ENCODE measurements around the gene COPB1.
"Not testable (repeated sequence)": the region's sequence is repeated elsewhere in the genome, so short reads cannot be mapped to it uniquely, and the experiment has no call there.

COPB1 gene, protein sequence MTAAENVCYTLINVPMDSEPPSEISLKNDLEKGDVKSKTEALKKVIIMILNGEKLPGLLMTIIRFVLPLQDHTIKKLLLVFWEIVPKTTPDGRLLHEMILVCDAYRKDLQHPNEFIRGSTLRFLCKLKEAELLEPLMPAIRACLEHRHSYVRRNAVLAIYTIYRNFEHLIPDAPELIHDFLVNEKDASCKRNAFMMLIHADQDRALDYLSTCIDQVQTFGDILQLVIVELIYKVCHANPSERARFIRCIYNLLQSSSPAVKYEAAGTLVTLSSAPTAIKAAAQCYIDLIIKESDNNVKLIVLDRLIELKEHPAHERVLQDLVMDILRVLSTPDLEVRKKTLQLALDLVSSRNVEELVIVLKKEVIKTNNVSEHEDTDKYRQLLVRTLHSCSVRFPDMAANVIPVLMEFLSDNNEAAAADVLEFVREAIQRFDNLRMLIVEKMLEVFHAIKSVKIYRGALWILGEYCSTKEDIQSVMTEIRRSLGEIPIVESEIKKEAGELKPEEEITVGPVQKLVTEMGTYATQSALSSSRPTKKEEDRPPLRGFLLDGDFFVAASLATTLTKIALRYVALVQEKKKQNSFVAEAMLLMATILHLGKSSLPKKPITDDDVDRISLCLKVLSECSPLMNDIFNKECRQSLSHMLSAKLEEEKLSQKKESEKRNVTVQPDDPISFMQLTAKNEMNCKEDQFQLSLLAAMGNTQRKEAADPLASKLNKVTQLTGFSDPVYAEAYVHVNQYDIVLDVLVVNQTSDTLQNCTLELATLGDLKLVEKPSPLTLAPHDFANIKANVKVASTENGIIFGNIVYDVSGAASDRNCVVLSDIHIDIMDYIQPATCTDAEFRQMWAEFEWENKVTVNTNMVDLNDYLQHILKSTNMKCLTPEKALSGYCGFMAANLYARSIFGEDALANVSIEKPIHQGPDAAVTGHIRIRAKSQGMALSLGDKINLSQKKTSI

DNA sequence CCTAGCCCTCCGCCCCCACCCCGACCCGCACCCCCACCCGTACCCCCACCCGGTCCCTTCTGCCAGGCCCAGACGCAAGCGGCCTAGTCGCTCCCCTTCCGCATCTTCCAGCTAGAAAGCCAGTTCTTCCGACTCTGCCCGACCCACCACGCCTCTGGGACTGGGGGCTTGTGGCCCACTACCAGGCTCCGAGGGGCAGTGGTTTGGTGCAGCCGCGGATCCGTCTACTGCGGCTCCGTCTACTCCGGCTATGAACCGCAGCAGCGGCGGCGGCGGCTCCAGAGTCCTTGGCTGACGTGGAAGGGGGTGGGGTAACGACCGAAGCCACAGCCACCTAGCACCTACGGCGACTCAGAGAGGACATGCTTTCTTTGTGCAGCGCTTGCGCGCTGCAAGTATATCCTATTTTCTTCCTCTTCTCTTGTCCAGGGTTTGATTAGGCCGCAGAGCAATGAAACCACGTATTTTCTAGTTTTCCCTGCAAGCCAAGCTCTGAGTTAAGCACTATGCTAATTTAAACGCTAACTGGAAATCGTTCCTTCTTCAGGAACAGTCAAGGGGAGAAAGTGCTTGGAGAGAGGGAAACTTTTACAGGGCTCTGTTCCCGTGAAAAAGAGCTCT, at the start of gene COPB1:
Gene COPB1, minus strand, starts transcription at position 252 of the 621 bp plus-strand sequence. CDS start 883 bp downstream, outside the sequence.
- FAIRE-seq, result peak; percentile 85

DNA sequence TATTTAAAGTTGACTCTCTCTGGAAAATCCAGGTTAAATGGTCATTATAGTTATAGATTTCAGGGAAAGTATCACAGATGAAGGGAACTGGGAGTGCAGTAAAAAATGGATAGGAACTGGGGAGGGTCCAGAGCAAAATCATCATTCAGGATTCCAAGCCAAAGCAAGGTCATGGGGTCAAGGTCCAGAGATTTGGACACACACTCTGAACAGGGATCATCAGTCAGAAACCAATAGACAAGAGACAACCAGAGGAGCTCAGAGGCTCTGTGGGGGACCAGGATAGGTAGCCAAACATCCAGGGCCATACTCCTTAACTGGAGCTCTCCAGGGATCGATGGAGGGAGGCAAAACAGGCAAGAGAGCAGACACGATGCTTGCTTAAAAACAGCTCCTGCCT, 47.8 kb upstream of the COPB1 start:
- FAIRE-seq (no peak), DNase-seq (ENCODE audit: extremely low spot score, insufficient read length, low read depth) (no peak)

More for the DNA sequence above, at the start of gene COPB1:
- DNase-seq (ENCODE audit: extremely low spot score, insufficient read length, low read depth), result peak; percentile 80

- DNase-seq (ENCODE audit: extremely low spot score, insufficient read length, low read depth) (no peak), FAIRE-seq (no peak)
Observed at GRCh38 chr11:14546672-14547071, 47.1 kb upstream of the COPB1 start.

GRCh38 chr11:14544611-14545010, 45.0 kb upstream of the COPB1 start:
- DNase-seq (ENCODE audit: extremely low spot score, insufficient read length, low read depth) (no peak), FAIRE-seq (no peak)

GRCh38 chr11:14543260-14543659, 43.6 kb upstream of the COPB1 start:
- no peak for DNase-seq (ENCODE audit: extremely low spot score, insufficient read length, low read depth)
- FAIRE-seq, result no peak

GRCh38 chr11:14542324-14542723, 42.7 kb upstream of the COPB1 start:
- no peak for DNase-seq (ENCODE audit: extremely low spot score, insufficient read length, low read depth)
- no peak for FAIRE-seq

DNA sequence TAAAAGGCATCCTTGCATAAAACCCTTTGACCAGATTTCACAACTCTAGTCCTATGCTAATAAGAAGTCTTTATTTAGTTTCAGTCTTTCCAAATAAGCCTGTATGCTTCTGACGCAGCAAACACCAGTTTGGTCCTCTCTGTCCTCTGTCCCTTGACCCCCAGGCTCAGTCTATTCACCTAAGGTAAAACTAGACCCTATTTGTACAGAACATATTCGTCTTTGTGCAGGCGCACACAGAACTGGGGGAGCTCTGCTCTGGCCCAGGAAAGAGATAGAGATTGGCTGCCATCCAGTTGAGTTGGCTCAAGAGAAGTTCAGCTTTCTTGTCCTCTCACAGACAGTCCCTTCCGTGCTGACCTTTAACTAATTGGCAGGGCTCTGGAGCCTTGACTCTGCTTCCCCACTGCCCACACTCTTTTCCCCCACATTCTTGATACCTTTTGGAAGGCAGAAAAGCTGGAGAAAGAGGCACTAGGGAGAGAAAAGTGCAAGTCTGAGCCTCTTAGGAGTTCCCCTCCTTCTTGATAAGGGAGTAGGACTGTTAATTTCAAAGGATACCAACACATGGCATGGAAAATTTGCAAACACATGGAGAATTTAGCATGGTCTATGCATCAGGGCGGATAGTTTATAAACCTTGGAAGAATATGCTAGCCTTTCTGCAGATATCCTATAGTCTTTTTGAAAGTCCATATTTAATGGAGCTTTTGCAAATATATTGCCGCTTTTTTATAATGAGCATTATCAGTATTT, 41.8 kb upstream of the COPB1 start:
- FAIRE-seq, result no peak
- no peak for DNase-seq (ENCODE audit: extremely low spot score, insufficient read length, low read depth)

GRCh38 chr11:14539982-14540421, 40.4 kb upstream of the COPB1 start:
- DNase-seq (ENCODE audit: extremely low spot score, insufficient read length, low read depth), result no peak

GRCh38 chr11:14538926-14539554, 39.4 kb upstream of the COPB1 start:
- FAIRE-seq, result no peak
- no peak for DNase-seq (ENCODE audit: extremely low spot score, insufficient read length, low read depth)

More at GRCh38 chr11:14539982-14540421, 40.4 kb upstream of the COPB1 start:
- no peak for FAIRE-seq

DNA sequence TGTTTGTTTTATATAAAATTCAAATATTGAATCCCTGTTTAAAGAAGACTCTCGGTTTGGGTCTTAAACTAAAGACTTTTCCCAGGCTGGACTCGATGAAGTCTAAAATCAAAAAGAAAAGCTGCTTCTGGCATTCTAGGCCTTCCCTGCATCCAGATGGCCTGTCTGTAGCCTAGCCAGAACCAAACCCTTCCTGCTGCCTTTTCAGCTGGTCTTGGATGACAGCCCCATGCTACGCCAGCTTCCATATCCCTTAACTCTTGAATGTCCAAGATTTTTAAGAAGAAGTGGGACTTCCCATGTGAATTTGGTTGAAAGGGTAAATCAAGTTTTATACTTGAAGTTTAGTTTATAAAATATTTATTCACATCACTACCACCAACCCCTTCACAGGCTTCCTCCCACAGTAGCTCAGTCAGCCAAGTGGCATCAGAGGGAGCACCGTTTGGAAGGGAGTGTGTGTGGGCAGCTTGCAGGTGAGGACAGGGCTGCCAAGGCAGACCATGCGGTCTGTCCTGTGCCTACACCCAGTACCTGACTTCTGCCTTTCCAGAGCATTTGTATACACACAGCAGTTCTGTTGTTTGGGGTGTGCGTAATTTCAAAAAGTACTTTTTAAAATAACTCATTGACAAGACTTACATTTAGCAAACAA, 38.8 kb upstream of the COPB1 start:
- no peak for DNase-seq (ENCODE audit: extremely low spot score, insufficient read length, low read depth)
- no peak for FAIRE-seq

GRCh38 chr11:14537134-14537599, 37.6 kb upstream of the COPB1 start:
- FAIRE-seq, result peak; percentile 90
- peak; percentile 18 for DNase-seq (ENCODE audit: extremely low spot score, insufficient read length, low read depth)

GRCh38 chr11:14535166-14535565, 35.6 kb upstream of the COPB1 start:
- not testable (repeated sequence) for FAIRE-seq; DNase-seq (ENCODE audit: extremely low spot score, insufficient read length, low read depth)

GRCh38 chr11:14529951-14530350, 30.3 kb upstream of the COPB1 start:
- FAIRE-seq, result no peak

DNA sequence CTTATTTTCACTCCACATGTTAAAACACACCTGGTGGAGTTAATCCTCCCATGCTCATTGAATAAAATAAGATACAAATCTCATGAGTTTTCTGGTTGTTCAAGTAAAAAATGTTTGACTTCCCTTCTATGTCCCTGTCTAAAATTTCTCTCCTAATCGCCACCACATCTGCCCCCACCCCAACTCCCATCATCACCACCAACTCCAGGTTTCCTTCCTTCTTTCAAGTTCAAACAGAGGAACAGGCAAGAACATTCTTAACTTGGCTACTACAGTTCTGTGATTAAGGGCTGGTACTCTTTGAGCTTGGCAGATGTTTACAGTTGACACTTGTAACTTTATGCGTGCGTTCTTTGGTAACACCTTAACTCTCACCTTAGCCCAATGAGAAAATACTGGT, 29.7 kb upstream of the COPB1 start:
- FAIRE-seq (no peak), DNase-seq (ENCODE audit: extremely low spot score, insufficient read length, low read depth) (no peak)

More at GRCh38 chr11:14529951-14530350, 30.3 kb upstream of the COPB1 start:
- DNase-seq (ENCODE audit: extremely low spot score, insufficient read length, low read depth), result no peak

GRCh38 chr11:14522801-14523200, 23.2 kb upstream of the COPB1 start:
- DNase-seq (ENCODE audit: extremely low spot score, insufficient read length, low read depth), result no peak
- FAIRE-seq, result no peak

- FAIRE-seq (no peak), DNase-seq (ENCODE audit: extremely low spot score, insufficient read length, low read depth) (no peak)
Observed at GRCh38 chr11:14522245-14522644, 22.6 kb upstream of the COPB1 start.

DNA sequence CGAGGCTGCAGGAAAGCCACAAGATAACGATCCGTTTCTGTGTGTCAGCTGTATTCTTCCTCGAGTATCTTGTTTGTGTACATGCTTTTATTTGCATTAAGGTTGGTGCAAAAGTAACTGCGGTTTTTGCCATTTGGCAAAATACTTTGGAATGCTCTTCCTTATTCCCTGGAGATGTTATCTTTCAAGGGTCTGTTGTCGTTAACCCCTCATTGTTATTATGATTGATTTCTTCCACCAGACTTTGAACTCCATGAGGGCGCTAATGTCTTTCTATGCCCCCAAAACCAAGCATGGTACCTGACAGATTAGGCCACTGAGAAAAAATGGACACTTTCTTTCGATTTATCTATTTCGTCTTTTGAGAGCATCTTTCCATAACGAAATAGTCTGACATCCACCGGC, 21.1 kb upstream of the COPB1 start:
- FAIRE-seq (no peak), DNase-seq (ENCODE audit: extremely low spot score, insufficient read length, low read depth) (no peak)

GRCh38 chr11:14519917-14520746, 20.5 kb upstream of the COPB1 start, which contains the start of gene PSMA1:
PSMA1 (minus strand) TSS chr11:14520386; CDS start chr11:14520299, 87 bp downstream.
- DNase-seq (ENCODE audit: extremely low spot score, insufficient read length, low read depth), result peak; percentile 83
- peak; percentile 93 for FAIRE-seq
